ENCODE results near the gene BEND2.

Gene BEND2

DNA sequence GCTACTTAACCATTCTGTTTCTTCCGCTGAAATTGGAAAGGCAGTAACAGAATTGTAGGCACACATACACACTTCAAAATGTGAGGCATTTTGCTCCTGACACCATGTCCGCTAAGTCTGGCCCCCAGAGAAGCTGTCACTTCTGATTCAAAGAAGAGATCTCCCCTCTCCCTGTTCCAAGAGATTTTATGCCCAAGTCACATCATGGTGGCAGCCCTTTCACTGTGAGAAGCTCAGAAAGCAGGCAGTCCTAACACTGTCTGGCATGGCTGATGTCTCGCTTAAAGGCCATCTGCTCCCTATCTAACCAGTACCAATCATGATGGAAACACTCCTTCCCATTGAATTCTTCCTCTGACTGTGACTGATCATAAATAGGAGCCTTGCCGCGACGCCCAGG, 83.9 kb downstream of the BEND2 start:
- no peaks in the 10 kb centered on the region for H3K36me3 ChIP-seq (ENCODE audit: control insufficient read depth, insufficient read depth, low read length)
- H3K9me3 ChIP-seq (ENCODE audit: control insufficient read depth, insufficient read depth, low read length), result no peaks in the 10 kb centered on the region
- H3K9ac ChIP-seq (ENCODE audit: low read depth, low read length), result no peak overlapping the region
- no peaks in the 10 kb centered on the region for H3K4me1 ChIP-seq (ENCODE audit: control insufficient read depth, insufficient read depth, low read length)
- no peak overlapping the region for H3K4me3 ChIP-seq (ENCODE audit: low read depth, low read length)
- H3K27me3 ChIP-seq (ENCODE audit: control insufficient read depth, insufficient read depth, low read length), result no peaks in the 10 kb centered on the region

DNA sequence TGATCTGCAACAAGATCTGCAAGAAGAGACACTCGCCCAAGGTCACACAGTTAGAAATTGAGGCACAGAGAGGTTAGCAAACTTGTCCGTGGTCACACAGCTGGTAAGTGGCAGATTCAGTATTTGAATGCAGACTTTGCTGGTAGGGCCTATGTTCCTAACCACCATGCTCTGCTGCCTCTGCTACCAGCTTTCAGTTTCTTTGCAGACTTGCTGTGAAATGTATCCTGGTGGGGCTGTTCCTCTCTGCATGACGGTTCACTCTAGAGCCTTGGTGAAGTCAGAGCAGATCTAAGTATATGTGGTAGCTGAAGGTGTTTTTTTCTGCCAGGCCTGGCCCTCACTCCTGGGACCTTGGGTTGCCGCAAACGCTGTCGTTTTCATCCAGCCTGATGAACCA, 87.1 kb downstream of the BEND2 start:
- no peaks in the 10 kb centered on the region for H3K27me3 ChIP-seq (ENCODE audit: control insufficient read depth, insufficient read depth, low read length)
- H3K36me3 ChIP-seq (ENCODE audit: control insufficient read depth, insufficient read depth, low read length), result no peaks in the 10 kb centered on the region
- no peaks in the 10 kb centered on the region for H3K9me3 ChIP-seq (ENCODE audit: control insufficient read depth, insufficient read depth, low read length)
- H3K4me1 ChIP-seq (ENCODE audit: control insufficient read depth, insufficient read depth, low read length), result no peaks in the 10 kb centered on the region
- no peak overlapping the region for H3K9ac ChIP-seq (ENCODE audit: low read depth, low read length)
- no peak overlapping the region for H3K4me3 ChIP-seq (ENCODE audit: low read depth, low read length)

GRCh38 chrX:18129690-18130089, 91.0 kb downstream of the BEND2 start:
- no peaks in the 10 kb centered on the region for H3K9me3 ChIP-seq (ENCODE audit: control insufficient read depth, insufficient read depth, low read length)
- no peaks in the 10 kb centered on the region for H3K36me3 ChIP-seq (ENCODE audit: control insufficient read depth, insufficient read depth, low read length)
- no peaks in the 10 kb centered on the region for H3K4me1 ChIP-seq (ENCODE audit: control insufficient read depth, insufficient read depth, low read length)
- no peak overlapping the region for H3K9ac ChIP-seq (ENCODE audit: low read depth, low read length)
- no peaks in the 10 kb centered on the region for H3K27me3 ChIP-seq (ENCODE audit: control insufficient read depth, insufficient read depth, low read length)
- H3K4me3 ChIP-seq (ENCODE audit: low read depth, low read length), result no peak overlapping the region

DNA sequence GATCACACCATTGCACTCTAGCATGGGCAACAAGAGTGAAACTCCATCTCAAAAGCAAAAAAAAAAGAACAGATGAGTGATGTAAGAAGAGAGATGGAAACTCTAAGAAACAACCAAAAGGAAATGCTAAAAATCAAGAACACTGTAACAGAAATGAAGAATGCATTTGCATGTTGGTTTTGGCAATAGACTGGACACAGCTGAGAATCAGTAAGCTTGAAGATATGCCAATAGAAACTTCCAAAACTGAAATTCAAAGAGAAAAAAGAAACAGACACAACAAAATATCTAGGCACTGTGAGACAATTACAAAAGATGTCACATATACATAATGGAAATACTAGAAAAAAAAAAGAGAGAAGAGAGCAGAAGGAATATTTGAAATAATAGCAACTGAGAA, 93.7 kb downstream of the BEND2 start:
- H3K4me1 ChIP-seq (ENCODE audit: control insufficient read depth, insufficient read depth, low read length), result no peaks in the 10 kb centered on the region
- no peaks in the 10 kb centered on the region for H3K27me3 ChIP-seq (ENCODE audit: control insufficient read depth, insufficient read depth, low read length)
- peaks cover 3% of the 10 kb centered on the region for H3K9me3 ChIP-seq (ENCODE audit: control insufficient read depth, insufficient read depth, low read length)
- H3K4me3 ChIP-seq (ENCODE audit: low read depth, low read length), result no peak overlapping the region
- H3K9ac ChIP-seq (ENCODE audit: low read depth, low read length), result no peak overlapping the region
- H3K36me3 ChIP-seq (ENCODE audit: control insufficient read depth, insufficient read depth, low read length), result no peaks in the 10 kb centered on the region

- Histone ChIP-seq H3K27me3 (ENCODE audit: control insufficient read depth, insufficient read depth, low read length) (no peaks in the 10 kb centered on the region), H3K36me3 (ENCODE audit: control insufficient read depth, insufficient read depth, low read length) (no peaks in the 10 kb centered on the region), H3K9ac (ENCODE audit: low read depth, low read length) (no peak overlapping the region), H3K4me1 (ENCODE audit: control insufficient read depth, insufficient read depth, low read length) (no peaks in the 10 kb centered on the region), H3K9me3 (ENCODE audit: control insufficient read depth, insufficient read depth, low read length) (peaks cover 6% of the 10 kb centered on the region), H3K4me3 (ENCODE audit: low read depth, low read length) (no peak overlapping the region)
These were observed 100.8 kb downstream of the BEND2 start for GRCh38 chrX:18119856-18120255.

Data from iPS-15b (cell line).